ENCODE data around the gene FSTL3. TPM values are rescaled to one million over a fixed set of nuclear protein-coding genes. Genes with fewer than 3 reads are reported as not detected.

Gene FSTL3
- 29.8 TPM for polyA plus RNA-seq (2012; ENCODE audit: insufficient read length, low read depth)

- no peak for TF ChIP-seq FOXP2 (optimal IDR thresholded peaks at IDR 0.05; ENCODE audit: borderline replicate concordance, extremely low read depth, extremely low read length, insufficient read depth)
- no peak for TF ChIP-seq SIN3A (IDR thresholded peaks at IDR 0.05; ENCODE audit: borderline replicate concordance, insufficient read depth, low read length)
- no peak for TF ChIP-seq POLR2AphosphoS5 (IDR thresholded peaks at IDR 0.05; ENCODE audit: low read depth, low read length)
- no peak for TF ChIP-seq REST (IDR thresholded peaks at IDR 0.05; ENCODE audit: insufficient read depth in 1 of 2, low read depth in 2 of 2, low read length in 2 of 2)
Observed at GRCh38 chr19:676339-677105, at the start of gene FSTL3. TSS of gene FSTL3 (plus strand) at chr19:676392. CDS start at chr19:676424, 32 bp downstream.

- TF ChIP-seq FOXP2 (optimal IDR thresholded peaks at IDR 0.05; ENCODE audit: borderline replicate concordance, extremely low read depth, extremely low read length, insufficient read depth): no peak
- no peak for TF ChIP-seq POLR2AphosphoS5 (IDR thresholded peaks at IDR 0.05; ENCODE audit: low read depth, low read length)
Observed at GRCh38 chr19:628168-628567, 48.0 kb upstream of the FSTL3 start.

GRCh38 chr19:629961-630714, 46.1 kb upstream of the FSTL3 start:
- TF ChIP-seq POLR2AphosphoS5 (IDR thresholded peaks at IDR 0.05; ENCODE audit: low read depth, low read length): no peak
- TF ChIP-seq SIN3A (IDR thresholded peaks at IDR 0.05; ENCODE audit: borderline replicate concordance, insufficient read depth, low read length): no peak
- no peak for TF ChIP-seq REST (IDR thresholded peaks at IDR 0.05; ENCODE audit: insufficient read depth in 1 of 2, low read depth in 2 of 2, low read length in 2 of 2)
- no peak for TF ChIP-seq FOXP2 (optimal IDR thresholded peaks at IDR 0.05; ENCODE audit: borderline replicate concordance, extremely low read depth, extremely low read length, insufficient read depth)
- no peak for TF ChIP-seq TAF1 (IDR thresholded peaks at IDR 0.05; ENCODE audit: borderline replicate concordance, insufficient read depth, low read length)

GRCh38 chr19:632579-633067, 43.6 kb upstream of the FSTL3 start:
- TF ChIP-seq POLR2AphosphoS5 (IDR thresholded peaks at IDR 0.05; ENCODE audit: low read depth, low read length) (peak; percentile 57; the same call in 1 of the 2 replicates), REST (IDR thresholded peaks at IDR 0.05; ENCODE audit: insufficient read depth in 1 of 2, low read depth in 2 of 2, low read length in 2 of 2) (no peak), TAF1 (IDR thresholded peaks at IDR 0.05; ENCODE audit: borderline replicate concordance, insufficient read depth, low read length) (0 out of 2 replicates have a peak, but pooled peaks have one; percentile 12)

DNA sequence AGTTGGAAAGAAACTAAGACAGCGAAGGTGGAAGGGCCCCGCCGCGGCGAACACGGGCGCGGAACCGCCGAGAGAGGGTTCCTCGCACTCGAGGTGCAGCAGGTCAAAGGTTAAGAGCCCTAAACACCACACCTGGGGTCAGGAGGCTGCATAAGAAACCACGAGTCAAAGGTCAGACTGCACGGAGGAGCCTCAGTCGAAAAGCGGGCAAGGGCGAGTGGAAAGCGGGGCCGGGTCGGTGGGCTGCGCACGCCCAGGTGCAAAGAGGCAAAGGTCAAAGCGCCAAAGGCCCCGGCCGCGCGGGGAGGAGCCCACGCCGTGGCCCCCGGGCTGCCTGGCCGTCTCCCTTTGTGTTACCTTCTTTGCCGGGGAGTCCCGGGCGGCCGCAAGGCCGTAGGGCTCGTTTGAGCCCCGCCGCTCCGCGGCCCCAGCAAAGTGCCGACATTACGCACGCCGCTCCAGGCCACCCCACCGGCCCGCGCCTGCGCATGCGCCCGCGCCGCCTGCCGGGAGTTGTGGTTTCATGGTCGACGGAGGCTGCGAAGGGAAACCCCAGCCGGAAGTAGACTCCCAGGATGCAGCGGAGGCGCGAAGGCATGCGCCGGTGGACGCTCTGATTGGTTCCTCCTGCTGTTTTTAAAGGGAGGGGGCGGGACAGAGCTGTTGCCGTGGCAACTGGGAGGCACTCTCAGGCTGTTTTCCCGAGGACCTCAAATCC, 43.0 kb upstream of the FSTL3 start, which contains the start of gene POLRMT:
Gene POLRMT, minus strand, starts transcription at position 470 of the 718 bp plus-strand sequence. Its CDS starts 25 bp downstream, at position 445.
- TF ChIP-seq FOXP2 (optimal IDR thresholded peaks at IDR 0.05; ENCODE audit: borderline replicate concordance, extremely low read depth, extremely low read length, insufficient read depth): peak; percentile 75
- TF ChIP-seq POLR2AphosphoS5 (IDR thresholded peaks at IDR 0.05; ENCODE audit: low read depth, low read length): no peak
- TF ChIP-seq TAF1 (IDR thresholded peaks at IDR 0.05; ENCODE audit: borderline replicate concordance, insufficient read depth, low read length): 0 out of 2 replicates have a peak, but pooled peaks have one; percentile 35

All from PFSK-1 (cell line).